A549 (cell line): Measurements from ENCODE around the gene ATG3. TPM values are rescaled to one million over a fixed set of nuclear protein-coding genes. Genes with fewer than 3 reads are reported as not detected.

ENCODE experiments used
- ATAC-seq, 2 experiments: fragments of 200-7000 bp in 1 of 2; fragments of >200 bp in 1 of 2; cut with Nextera tagmentation in 1 of 2; cut with Tn5 transposase in 1 of 2; 3 replicates each; pipeline versions ENCODE4 v1.8.0 to v1.9.1; 2018 to 2020; ENCODE audit warnings: mild to moderate bottlenecking in 1 of 2, moderate library complexity in 1 of 2
- CTCF ChIA-PET: fragments of 300-600 bp; sonication (Branson Sonifier 250); formaldehyde crosslinking; extraction: SDS; loops from one replicate; lab custom pipeline; 2021; ENCODE audit warnings: antibody characterized with exemption, inconsistent platforms; lab: Yijun Ruan, JAX
- POLR2A ChIA-PET: fragments of 350-600 bp; formaldehyde crosslinking; extraction: SDS; loops from one replicate; lab custom pipeline; 2021; ENCODE audit warnings: antibody characterized with exemption, inconsistent platforms; lab: Yijun Ruan, JAX
- DNase-seq, 2 experiments: peaks; one replicate each; pipeline versions ENCODE4 v3.0.0 to v3.0.0-alpha.2; 2011 to 2016; ENCODE audit warnings: low read depth in 1 of 2, low spot score in 1 of 2
- FAIRE-seq: peaks from 2 replicates; lab custom pipeline; 2011; peaks lifted over from hg19 to GRCh38; lab: Jason Lieb, UNC
- H3K27ac ChIP-seq, 2 experiments: fragments of >200 bp; sonication (Bioruptor Twin); formaldehyde crosslinking; 3 replicates each; pipeline ENCODE4 v1.5.1; 2016 to 2017
- H3K4me1 ChIP-seq: fragments of >200 bp; sonication (Bioruptor Twin); formaldehyde crosslinking; 3 replicates; pipeline ENCODE4 v1.6.1; 2016
- H3K4me2 ChIP-seq: fragments of >200 bp; sonication (Bioruptor Twin); formaldehyde crosslinking; 3 replicates; pipeline ENCODE4 v1.6.1; 2016
- H3K4me3 ChIP-seq: fragments of >200 bp; sonication (Bioruptor Twin); formaldehyde crosslinking; 3 replicates; pipeline ENCODE4 v1.5.1; 2016
- H3K9me3 ChIP-seq: fragments of >200 bp; sonication (Bioruptor Twin); formaldehyde crosslinking; 3 replicates; pipeline ENCODE4 v1.6.1; 2016
- ATOH8 ChIP-seq: fragments of 250-450 bp; sonication (Bioruptor Pico); IDR thresholded peaks from 2 replicates; pipeline ENCODE4 v1.5.0; 2020; ENCODE audit warnings: low read depth, mild to moderate bottlenecking, moderate library complexity
- CBX8 ChIP-seq: fragments of 200-600 bp; sonication (generic); IDR thresholded peaks from 2 replicates; pipeline ENCODE4 v1.6.1; 2016
- CEBPB ChIP-seq, 2 experiments: fragments of >200 bp in 1 of 2; sonication (Bioruptor Twin) in 1 of 2; formaldehyde crosslinking in 1 of 2; IDR thresholded peaks; 2 replicates each; pipeline ENCODE4 v1.6.1; 2012 to 2016
- CTCF ChIP-seq: fragments of >200 bp; sonication (Bioruptor Twin); formaldehyde crosslinking; IDR thresholded peaks from 3 replicates; pipeline ENCODE4 v1.5.1; 2016
- GATA3 ChIP-seq: IDR thresholded peaks from 2 replicates; pipeline ENCODE4 v1.6.1; 2012; ENCODE audit warnings: borderline replicate concordance
- HEYL ChIP-seq: fragments of 250-450 bp; sonication (Bioruptor Pico); IDR thresholded peaks from 2 replicates; pipeline ENCODE4 v1.8.0; 2021; ENCODE audit warnings: mild to moderate bottlenecking, moderate library complexity
- HOXA7 ChIP-seq: fragments of 250-450 bp; sonication (Bioruptor Pico); IDR thresholded peaks from 2 replicates; pipeline ENCODE4 v1.5.0; 2020; ENCODE audit warnings: mild to moderate bottlenecking, moderate library complexity
- HOXB5 ChIP-seq: fragments of 250-450 bp; sonication (Bioruptor Pico); IDR thresholded peaks from 2 replicates; pipeline ENCODE4 v1.5.0; 2020; ENCODE audit warnings: mild to moderate bottlenecking, moderate library complexity
- JUN ChIP-seq, 2 experiments: fragments of >200 bp; sonication (Bioruptor Twin); formaldehyde crosslinking; IDR thresholded peaks; 2 replicates in 1 of 2; 3 replicates in 1 of 2; pipeline ENCODE4 v1.6.1; 2016 to 2017
- JUNB ChIP-seq: fragments of >200 bp; sonication (Bioruptor Twin); formaldehyde crosslinking; IDR thresholded peaks from 2 replicates; pipeline ENCODE4 v1.6.1; 2016
- KDM1A ChIP-seq: fragments of 200-600 bp; sonication (generic); IDR thresholded peaks from 2 replicates; pipeline ENCODE4 v1.6.1; 2016; ENCODE audit warnings: low read depth, mild to moderate bottlenecking
- NPAS2 ChIP-seq: fragments of 250-450 bp; sonication (Bioruptor Pico); IDR thresholded peaks from 2 replicates; pipeline ENCODE4 v1.8.0; 2022; ENCODE audit warnings: mild to moderate bottlenecking, moderate library complexity, borderline replicate concordance
- NR3C1 ChIP-seq: fragments of >200 bp; sonication (Bioruptor Twin); formaldehyde crosslinking; IDR thresholded peaks from 3 replicates; pipeline ENCODE4 v1.6.1; 2017
- PHF8 ChIP-seq: fragments of 200-600 bp; sonication (generic); IDR thresholded peaks from 2 replicates; pipeline ENCODE4 v1.6.1; 2016; ENCODE audit warnings: low read depth, mild to moderate bottlenecking, antibody characterized with exemption, moderate library complexity, borderline replicate concordance
- RARB ChIP-seq: fragments of 250-450 bp; sonication (Bioruptor Pico); IDR thresholded peaks from 2 replicates; pipeline ENCODE4 v1.8.0; 2021; ENCODE audit warnings: mild to moderate bottlenecking, moderate library complexity
- RNF2 ChIP-seq: fragments of 200-600 bp; sonication (generic); IDR thresholded peaks from 2 replicates; pipeline ENCODE4 v1.6.1; 2016; ENCODE audit warnings: low read depth, mild to moderate bottlenecking, antibody characterized with exemption, moderate library complexity, borderline replicate concordance
- TFCP2L1 ChIP-seq: fragments of 250-450 bp; sonication (Bioruptor Pico); IDR thresholded peaks from 2 replicates; pipeline ENCODE4 v1.5.0; 2021; ENCODE audit warnings: mild to moderate bottlenecking
- TP53 ChIP-seq: fragments of 250-450 bp; sonication (Bioruptor Pico); IDR thresholded peaks from 2 replicates; pipeline ENCODE4 v1.5.0; 2021; ENCODE audit warnings: mild to moderate bottlenecking, moderate library complexity
- USF2 ChIP-seq: fragments of 450-650 bp; IDR thresholded peaks from 2 replicates; pipeline ENCODE4 v1.6.1; 2014; ENCODE audit warnings: antibody characterized with exemption
- ZC3H11A ChIP-seq: fragments of 450-650 bp; IDR thresholded peaks from 2 replicates; pipeline ENCODE4 v1.6.1; 2014; ENCODE audit warnings: antibody characterized with exemption, mild to moderate bottlenecking
- ZNF302 ChIP-seq: fragments of 250-450 bp; sonication (Bioruptor Pico); IDR thresholded peaks from 2 replicates; pipeline ENCODE4 v1.9.0; 2021; ENCODE audit warnings: inconsistent platforms, mild to moderate bottlenecking, moderate library complexity
- WGBS: methylation state at CpG from one replicate; pipeline ENCODE4 v1.1.6; 2017; ENCODE audit errors: missing lambda C conversion rate; 5-methylcytosine and 5-hydroxymethylcytosine counted together
- polyA plus RNA-seq, 4 experiments: library from polyadenylated mRNA; depleted of rRNA in 3 of 4; stranded (reverse); fragments of >200 nt; fragmentation: RNase III in 1 of 4; extraction: RNeasy Plus Mini Kit Qiagen cat#74134 plus additional on column Dnase treatment in 1 of 4; gene quantifications; 2 replicates in 3 of 4; 3 replicates in 1 of 4; pipeline ENCODE4 v1.2.3, GENCODE V29; 2011 to 2017
- TF ChIP-seq, protein P1 (sequence below): fragments of 200-600 bp; sonication (generic); IDR thresholded peaks from 2 replicates; pipeline ENCODE4 v1.6.1; 2016; ENCODE audit warnings: antibody characterized with exemption, mild to moderate bottlenecking, moderate library complexity
- TF ChIP-seq, protein P2 (sequence below): IDR thresholded peaks from 2 replicates; pipeline ENCODE4 v1.6.1; 2012
- TF ChIP-seq, protein P3 (sequence below): fragments of 250-450 bp; sonication (Bioruptor Pico); IDR thresholded peaks from 2 replicates; pipeline ENCODE4 v1.5.0; 2021; ENCODE audit warnings: mild to moderate bottlenecking, moderate library complexity, borderline replicate concordance

ATG3 gene
- polyA plus RNA-seq, 2 of the 4 experiments (the other 2 are of a cell fraction), result 50.2 to 74.5 TPM

- no peak overlapping the region for H3K4me3 ChIP-seq
- no peaks in the 10 kb centered on the region for H3K9me3 ChIP-seq
- DNase-seq (no peak), ATAC-seq (no peak), FAIRE-seq (no peak)
- 34% methylated on average over 3 of the region's 3 CpGs for WGBS
- no peak for TF ChIP-seq JUN (IDR thresholded peaks at IDR 0.05)
- ChIA-PET POLR2A (no interaction called here), CTCF (no interaction called here)
- no peak overlapping the region for H3K27ac ChIP-seq
- no peaks in the 10 kb centered on the region for H3K4me1 ChIP-seq
- no peak overlapping the region for H3K4me2 ChIP-seq
These were observed 57.6 kb downstream of the ATG3 start for GRCh38 chr3:112504123-112504522.

- ChIA-PET CTCF (no interaction called here), POLR2A (no interaction called here)
- Histone ChIP-seq H3K27ac (no peak overlapping the region), H3K4me1 (no peaks in the 10 kb centered on the region), H3K4me2 (no peak overlapping the region), H3K4me3 (no peak overlapping the region), H3K9me3 (no peaks in the 10 kb centered on the region)
- FAIRE-seq, result no peak
- 14% methylated on average over 4 of the region's 4 CpGs for WGBS
- ATAC-seq, result no peak
- DNase-seq, result no peak
- TF ChIP-seq TFCP2L1 (CRISPR knock-in tag), result no peak
- no peak for TF ChIP-seq NPAS2 (CRISPR knock-in tag)
- no peak for TF ChIP-seq GATA3
- no peak for TF ChIP-seq ZC3H11A
- TF ChIP-seq HEYL (CRISPR knock-in tag), result no peak
- TF ChIP-seq, protein P1, sequence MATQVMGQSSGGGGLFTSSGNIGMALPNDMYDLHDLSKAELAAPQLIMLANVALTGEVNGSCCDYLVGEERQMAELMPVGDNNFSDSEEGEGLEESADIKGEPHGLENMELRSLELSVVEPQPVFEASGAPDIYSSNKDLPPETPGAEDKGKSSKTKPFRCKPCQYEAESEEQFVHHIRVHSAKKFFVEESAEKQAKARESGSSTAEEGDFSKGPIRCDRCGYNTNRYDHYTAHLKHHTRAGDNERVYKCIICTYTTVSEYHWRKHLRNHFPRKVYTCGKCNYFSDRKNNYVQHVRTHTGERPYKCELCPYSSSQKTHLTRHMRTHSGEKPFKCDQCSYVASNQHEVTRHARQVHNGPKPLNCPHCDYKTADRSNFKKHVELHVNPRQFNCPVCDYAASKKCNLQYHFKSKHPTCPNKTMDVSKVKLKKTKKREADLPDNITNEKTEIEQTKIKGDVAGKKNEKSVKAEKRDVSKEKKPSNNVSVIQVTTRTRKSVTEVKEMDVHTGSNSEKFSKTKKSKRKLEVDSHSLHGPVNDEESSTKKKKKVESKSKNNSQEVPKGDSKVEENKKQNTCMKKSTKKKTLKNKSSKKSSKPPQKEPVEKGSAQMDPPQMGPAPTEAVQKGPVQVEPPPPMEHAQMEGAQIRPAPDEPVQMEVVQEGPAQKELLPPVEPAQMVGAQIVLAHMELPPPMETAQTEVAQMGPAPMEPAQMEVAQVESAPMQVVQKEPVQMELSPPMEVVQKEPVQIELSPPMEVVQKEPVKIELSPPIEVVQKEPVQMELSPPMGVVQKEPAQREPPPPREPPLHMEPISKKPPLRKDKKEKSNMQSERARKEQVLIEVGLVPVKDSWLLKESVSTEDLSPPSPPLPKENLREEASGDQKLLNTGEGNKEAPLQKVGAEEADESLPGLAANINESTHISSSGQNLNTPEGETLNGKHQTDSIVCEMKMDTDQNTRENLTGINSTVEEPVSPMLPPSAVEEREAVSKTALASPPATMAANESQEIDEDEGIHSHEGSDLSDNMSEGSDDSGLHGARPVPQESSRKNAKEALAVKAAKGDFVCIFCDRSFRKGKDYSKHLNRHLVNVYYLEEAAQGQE, result no peak
- no peak for TF ChIP-seq JUNB
- no peak for TF ChIP-seq PHF8
- no peak for TF ChIP-seq TP53 (CRISPR knock-in tag)
- no peak for TF ChIP-seq USF2
- TF ChIP-seq CBX8, result no peak
- no peak for TF ChIP-seq HOXA7 (CRISPR knock-in tag)
- no peak for TF ChIP-seq CEBPB (IDR thresholded peaks at IDR 0.05)
- TF ChIP-seq ZNF302 (CRISPR knock-in tag), result no peak
- no peak for TF ChIP-seq RNF2
- no peak for TF ChIP-seq CTCF
- TF ChIP-seq KDM1A, result no peak
These were observed 58.3 kb downstream of the ATG3 start for GRCh38 chr3:112503304-112503972.

GRCh38 chr3:112500621-112501020 is 61.1 kb downstream of the ATG3 start:
- ATAC-seq (no peak), FAIRE-seq (no peak), DNase-seq (no peak)
- Histone ChIP-seq H3K9me3 (no peaks in the 10 kb centered on the region), H3K4me3 (no peak overlapping the region), H3K27ac (no peak overlapping the region), H3K4me1 (no peaks in the 10 kb centered on the region), H3K4me2 (no peak overlapping the region)
- WGBS, result 28% methylated on average over 2 of the region's 2 CpGs
- CTCF ChIA-PET, result no interaction called here
- POLR2A ChIA-PET, result no interaction called here
- TF ChIP-seq ATOH8 (CRISPR knock-in tag) (no peak), NR3C1 (no peak), RARB (CRISPR knock-in tag) (no peak), PHF8 (no peak), JUNB (no peak), HOXB5 (CRISPR knock-in tag) (no peak)
- TF ChIP-seq, protein P2, sequence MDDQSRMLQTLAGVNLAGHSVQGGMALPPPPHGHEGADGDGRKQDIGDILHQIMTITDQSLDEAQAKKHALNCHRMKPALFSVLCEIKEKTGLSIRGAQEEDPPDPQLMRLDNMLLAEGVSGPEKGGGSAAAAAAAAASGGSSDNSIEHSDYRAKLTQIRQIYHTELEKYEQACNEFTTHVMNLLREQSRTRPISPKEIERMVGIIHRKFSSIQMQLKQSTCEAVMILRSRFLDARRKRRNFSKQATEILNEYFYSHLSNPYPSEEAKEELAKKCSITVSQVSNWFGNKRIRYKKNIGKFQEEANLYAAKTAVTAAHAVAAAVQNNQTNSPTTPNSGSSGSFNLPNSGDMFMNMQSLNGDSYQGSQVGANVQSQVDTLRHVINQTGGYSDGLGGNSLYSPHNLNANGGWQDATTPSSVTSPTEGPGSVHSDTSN, result no peak
- TF ChIP-seq, protein P3, sequence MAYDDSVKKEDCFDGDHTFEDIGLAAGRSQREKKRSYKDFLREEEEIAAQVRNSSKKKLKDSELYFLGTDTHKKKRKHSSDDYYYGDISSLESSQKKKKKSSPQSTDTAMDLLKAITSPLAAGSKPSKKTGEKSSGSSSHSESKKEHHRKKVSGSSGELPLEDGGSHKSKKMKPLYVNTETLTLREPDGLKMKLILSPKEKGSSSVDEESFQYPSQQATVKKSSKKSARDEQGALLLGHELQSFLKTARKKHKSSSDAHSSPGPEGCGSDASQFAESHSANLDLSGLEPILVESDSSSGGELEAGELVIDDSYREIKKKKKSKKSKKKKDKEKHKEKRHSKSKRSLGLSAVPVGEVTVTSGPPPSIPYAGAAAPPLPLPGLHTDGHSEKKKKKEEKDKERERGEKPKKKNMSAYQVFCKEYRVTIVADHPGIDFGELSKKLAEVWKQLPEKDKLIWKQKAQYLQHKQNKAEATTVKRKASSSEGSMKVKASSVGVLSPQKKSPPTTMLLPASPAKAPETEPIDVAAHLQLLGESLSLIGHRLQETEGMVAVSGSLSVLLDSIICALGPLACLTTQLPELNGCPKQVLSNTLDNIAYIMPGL (CRISPR knock-in tag), result no peak
